Measurements from ENCODE around the gene TEX13B. TPM values are rescaled to one million over a fixed set of nuclear protein-coding genes. Genes with fewer than 3 reads are reported as not detected.

TEX13B gene
- total RNA-seq, 1 experiment from 2014 or later: not detected

DNA sequence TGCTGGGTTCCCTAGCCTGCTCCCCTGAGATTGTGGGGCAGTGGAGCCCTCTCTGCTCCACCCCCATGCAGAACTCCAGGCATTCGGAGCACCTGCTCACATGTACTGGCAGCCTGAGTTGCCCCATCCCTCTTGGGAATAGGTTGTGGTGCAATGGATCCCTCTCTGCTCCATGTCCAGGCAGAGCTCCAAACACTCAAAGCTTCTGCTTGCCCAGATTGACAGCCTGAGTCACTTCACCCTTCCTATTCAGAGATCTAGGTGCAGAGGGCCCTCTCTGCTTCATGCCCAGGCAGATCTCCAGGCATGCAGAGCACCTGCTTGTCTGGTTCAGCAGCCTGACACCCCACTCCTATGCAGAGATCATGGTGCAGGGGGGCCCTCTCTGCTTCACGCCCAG lies 18.6 kb upstream of the TEX13B start (continued):
- TF ChIP-seq ZBTB33 (IDR thresholded peaks at IDR 0.05; ENCODE audit: extremely low read depth, insufficient replicate concordance, low read length) (no peak), JUND (IDR thresholded peaks at IDR 0.05) (no peak), CTCF (IDR thresholded peaks at IDR 0.05 in 2 of 3, conservative IDR thresholded peaks at IDR 0.05 in 1 of 3; ENCODE audit: borderline replicate concordance in 1 of 3, insufficient read depth in 1 of 3, low read depth in 2 of 3, low read length in 2 of 3) (no peak), YY1 (IDR thresholded peaks at IDR 0.05; ENCODE audit: extremely low read depth, insufficient replicate concordance, low read depth, low read length) (no peak), SIN3A (IDR thresholded peaks at IDR 0.05; ENCODE audit: low read depth) (no peak), FOSL1 (IDR thresholded peaks at IDR 0.05; ENCODE audit: low read depth) (no peak), RAD21 (IDR thresholded peaks at IDR 0.05; ENCODE audit: low read depth) (no peak), ZNF274 (IDR thresholded peaks at IDR 0.05; ENCODE audit: low read depth, low read length) (no peak), SP1 (IDR thresholded peaks at IDR 0.05; ENCODE audit: low read depth) (no peak), EZH2 (IDR thresholded peaks at IDR 0.05) (no peak), EZH2phosphoT487 (IDR thresholded peaks at IDR 0.05; ENCODE audit: borderline replicate concordance) (no peak), POLR2A (IDR thresholded peaks at IDR 0.05; ENCODE audit: borderline replicate concordance, extremely low read depth, insufficient read depth, insufficient read length) (no peak), CBX3 (IDR thresholded peaks at IDR 0.05; ENCODE audit: low read depth) (no peak), POLR2AphosphoS5 (IDR thresholded peaks at IDR 0.05; ENCODE audit: low read depth, low read length) (no peak)
